ENCODE data around the gene SMURF1. TPM values are rescaled to one million over a fixed set of nuclear protein-coding genes. Genes with fewer than 3 reads are reported as not detected.

Gene SMURF1
- total RNA-seq, 1 donor from 2014 or later, result 51.3 TPM

GRCh38 chr7:99002827-99003212 lies 141.1 kb downstream of the SMURF1 start:
- H3K4me3 ChIP-seq (ENCODE audit: low read depth, low read length), result no peak overlapping the region
- H3K36me3 ChIP-seq (ENCODE audit: control insufficient read depth, insufficient read depth, low read length), result peaks cover 2% of the 10 kb centered on the region
- no peak for DNase-seq (ENCODE audit: low read depth)
- TF ChIP-seq, protein P1, sequence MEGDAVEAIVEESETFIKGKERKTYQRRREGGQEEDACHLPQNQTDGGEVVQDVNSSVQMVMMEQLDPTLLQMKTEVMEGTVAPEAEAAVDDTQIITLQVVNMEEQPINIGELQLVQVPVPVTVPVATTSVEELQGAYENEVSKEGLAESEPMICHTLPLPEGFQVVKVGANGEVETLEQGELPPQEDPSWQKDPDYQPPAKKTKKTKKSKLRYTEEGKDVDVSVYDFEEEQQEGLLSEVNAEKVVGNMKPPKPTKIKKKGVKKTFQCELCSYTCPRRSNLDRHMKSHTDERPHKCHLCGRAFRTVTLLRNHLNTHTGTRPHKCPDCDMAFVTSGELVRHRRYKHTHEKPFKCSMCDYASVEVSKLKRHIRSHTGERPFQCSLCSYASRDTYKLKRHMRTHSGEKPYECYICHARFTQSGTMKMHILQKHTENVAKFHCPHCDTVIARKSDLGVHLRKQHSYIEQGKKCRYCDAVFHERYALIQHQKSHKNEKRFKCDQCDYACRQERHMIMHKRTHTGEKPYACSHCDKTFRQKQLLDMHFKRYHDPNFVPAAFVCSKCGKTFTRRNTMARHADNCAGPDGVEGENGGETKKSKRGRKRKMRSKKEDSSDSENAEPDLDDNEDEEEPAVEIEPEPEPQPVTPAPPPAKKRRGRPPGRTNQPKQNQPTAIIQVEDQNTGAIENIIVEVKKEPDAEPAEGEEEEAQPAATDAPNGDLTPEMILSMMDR (IDR thresholded peaks at IDR 0.05; ENCODE audit: insufficient read depth, low read length, poor library complexity, severe bottlenecking), result no peak
- no peaks in the 10 kb centered on the region for H3K27me3 ChIP-seq (ENCODE audit: control insufficient read depth, insufficient read depth, low read length)

- H3K36me3 ChIP-seq (ENCODE audit: control insufficient read depth, insufficient read depth, low read length), result peaks cover 2% of the 10 kb centered on the region
- no peak for DNase-seq (ENCODE audit: low read depth)
These were observed 141.6 kb downstream of the SMURF1 start for GRCh38 chr7:99002148-99002826.

GRCh38 chr7:99001482-99002147 lies 142.3 kb downstream of the SMURF1 start:
- Histone ChIP-seq H3K4me3 (ENCODE audit: low read depth, low read length) (no peak overlapping the region), H3K27me3 (ENCODE audit: control insufficient read depth, insufficient read depth, low read length) (no peaks in the 10 kb centered on the region), H3K36me3 (ENCODE audit: control insufficient read depth, insufficient read depth, low read length) (peaks cover 2% of the 10 kb centered on the region)
- DNase-seq (ENCODE audit: low read depth), result no peak
- TF ChIP-seq, protein P1 (IDR thresholded peaks at IDR 0.05; ENCODE audit: insufficient read depth, low read length, poor library complexity, severe bottlenecking), result no peak

More at GRCh38 chr7:99002148-99002826, 141.6 kb downstream of the SMURF1 start:
- Histone ChIP-seq H3K4me3 (ENCODE audit: low read depth, low read length) (no peak overlapping the region), H3K27me3 (ENCODE audit: control insufficient read depth, insufficient read depth, low read length) (no peaks in the 10 kb centered on the region)
- TF ChIP-seq, protein P1 (IDR thresholded peaks at IDR 0.05; ENCODE audit: insufficient read depth, low read length, poor library complexity, severe bottlenecking), result no peak

DNA sequence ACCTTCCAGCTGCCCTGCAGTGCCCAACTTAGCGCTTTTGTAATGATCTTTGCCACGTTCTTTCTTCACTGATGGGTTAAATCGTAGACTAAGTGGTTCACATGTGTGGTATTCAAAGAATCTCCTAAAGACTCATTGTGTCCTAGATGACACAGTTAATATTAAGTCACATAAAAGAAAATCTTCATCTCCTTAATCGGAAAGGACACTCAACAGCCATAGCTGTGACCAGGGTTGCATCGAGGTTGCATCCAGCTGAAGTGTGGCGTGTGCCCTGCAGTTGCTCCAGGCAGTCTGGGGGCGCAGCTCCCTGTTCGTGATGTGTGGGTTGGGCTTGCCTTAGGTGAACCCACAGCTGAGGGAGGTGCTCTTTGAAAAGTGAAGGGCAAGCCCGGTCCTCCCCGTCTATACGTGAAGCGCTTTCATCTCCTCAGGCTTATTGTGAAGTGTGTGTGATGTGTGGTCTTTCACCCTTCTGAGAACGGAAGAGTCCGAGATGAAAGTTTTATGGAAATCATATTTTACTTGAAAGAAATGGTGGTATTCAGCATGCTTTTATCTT lies 142.9 kb downstream of the SMURF1 start:
- Histone ChIP-seq H3K27me3 (ENCODE audit: control insufficient read depth, insufficient read depth, low read length) (no peaks in the 10 kb centered on the region), H3K36me3 (ENCODE audit: control insufficient read depth, insufficient read depth, low read length) (peaks cover 2% of the 10 kb centered on the region), H3K4me3 (ENCODE audit: low read depth, low read length) (no peak overlapping the region)
- no peak for DNase-seq (ENCODE audit: low read depth)
- TF ChIP-seq, protein P1 (IDR thresholded peaks at IDR 0.05; ENCODE audit: insufficient read depth, low read length, poor library complexity, severe bottlenecking), result no peak

GRCh38 chr7:99000196-99000903 lies 143.6 kb downstream of the SMURF1 start:
- Histone ChIP-seq H3K4me3 (ENCODE audit: low read depth, low read length) (no peak overlapping the region), H3K27me3 (ENCODE audit: control insufficient read depth, insufficient read depth, low read length) (no peaks in the 10 kb centered on the region), H3K36me3 (ENCODE audit: control insufficient read depth, insufficient read depth, low read length) (peaks cover 2% of the 10 kb centered on the region)
- DNase-seq (ENCODE audit: low read depth), result no peak
- TF ChIP-seq, protein P1 (IDR thresholded peaks at IDR 0.05; ENCODE audit: insufficient read depth, low read length, poor library complexity, severe bottlenecking), result no peak

Data from kidney epithelial cell (primary cell).